Testis (tissue), 3 donors: Measurements from ENCODE around the gene CHTF18. TPM values are rescaled to one million over a fixed set of nuclear protein-coding genes. Genes with fewer than 3 reads are reported as not detected.

Source experiments
- DNase-seq: peaks from one replicate; pipeline ENCODE4 v3.0.0-alpha.2; 2019
- H3K27ac ChIP-seq, 2 donors: fragments of 200-600 bp; sonication (generic); one replicate each; pipeline ENCODE4 v1.5.1; 2019
- H3K27me3 ChIP-seq: fragments of 200-600 bp; sonication (generic); one replicate; pipeline ENCODE4 v1.5.1; 2019
- H3K36me3 ChIP-seq: fragments of 200-600 bp; sonication (generic); one replicate; pipeline ENCODE4 v1.5.1; 2017; ENCODE audit warnings: low read depth; ENCODE audit errors: missing control alignments
- H3K4me1 ChIP-seq: fragments of 200-600 bp; sonication (generic); one replicate; pipeline ENCODE4 v1.5.1; 2019
- H3K4me3 ChIP-seq, 2 donors: fragments of 200-600 bp; sonication (generic); one replicate each; pipeline ENCODE4 v1.5.1; 2017 to 2019
- H3K9me3 ChIP-seq: fragments of 200-600 bp; sonication (generic); one replicate; pipeline ENCODE4 v1.5.1; 2017
- CTCF ChIP-seq, 3 experiments: fragments of 450-650 bp in 2 of 3; fragments of 200-600 bp in 1 of 3; sonication (generic) in 1 of 3; IDR thresholded peaks; one replicate each; pipeline ENCODE4 v1.5.1; 2016 to 2019; ENCODE audit warnings: antibody characterized with exemption in 3 of 3, mild to moderate bottlenecking in 2 of 3, moderate library complexity in 1 of 3
- POLR2A ChIP-seq: fragments of 450-650 bp; IDR thresholded peaks from one replicate; pipeline ENCODE4 v1.6.1; 2017; ENCODE audit warnings: antibody characterized with exemption, mild to moderate bottlenecking, moderate library complexity
- WGBS, 2 donors: methylation state at CpG; one replicate each; pipeline ENCODE4 v1.1.5; 2018; 5-methylcytosine and 5-hydroxymethylcytosine counted together
- intact Hi-C: fragments of 100-400 bp; cut with DNase I; formaldehyde crosslinking; loops from one replicate; pipeline ENCODE4 v1.15.1; 2023; ENCODE audit warnings: low total_unique reads
- polyA plus RNA-seq: library from polyadenylated mRNA; stranded (reverse); fragments of 350-450 nt; fragmentation: Illumina TruSeq; extraction: RNeasy Lipid Tissue Mini Kit (QIAGEN cat#74804); gene quantifications from one replicate; pipeline ENCODE4 v1.2.3, GENCODE V29; 2014; ENCODE audit warnings: low read depth, low replicate concordance; ENCODE audit not compliant: insufficient read depth
- total RNA-seq, 2 donors: library from RNA; depleted of rRNA; stranded (reverse); fragments of >200 nt; gene quantifications; one replicate each; pipeline ENCODE4 v1.2.3, GENCODE V29; 2016

Gene CHTF18
- total and polyA plus RNA-seq, 3 donors from 2014 or later, result 32.5 to 95.0 (median 90.6) TPM

GRCh38 chr16:781346-782010, 6.9 kb upstream of the CHTF18 start:
- Histone ChIP-seq H3K4me1 (peaks cover 7% of the 10 kb centered on the region), H3K4me3 (no peak overlapping the region), H3K27me3 (no peaks in the 10 kb centered on the region), H3K36me3 (no peaks in the 10 kb centered on the region), H3K27ac (no peak overlapping the region), H3K9me3 (no peaks in the 10 kb centered on the region)
- DNase-seq, result no peak
- WGBS, 2 donors, result 40 to 63% methylated on average over 1 to 17 of the region's 19 CpGs
- intact Hi-C loops, result no loop called here
- no peak for TF ChIP-seq CTCF (IDR thresholded peaks at IDR 0.05)
- TF ChIP-seq POLR2A, result no peak

- 59 to 68% methylated on average over 5 to 6 of the region's 6 CpGs for WGBS, 2 donors
- TF ChIP-seq POLR2A, result no peak
- TF ChIP-seq CTCF (IDR thresholded peaks at IDR 0.05), result no peak
- no peak for DNase-seq
- H3K27ac ChIP-seq, result no peak overlapping the region
- no peaks in the 10 kb centered on the region for H3K27me3 ChIP-seq
- H3K36me3 ChIP-seq, result no peaks in the 10 kb centered on the region
- H3K4me3 ChIP-seq, result no peak overlapping the region
- peaks cover 11% of the 10 kb centered on the region for H3K4me1 ChIP-seq
- H3K9me3 ChIP-seq, result no peaks in the 10 kb centered on the region
- intact Hi-C loops, result no loop called here
Measured at GRCh38 chr16:782258-782657, 6.2 kb upstream of the CHTF18 start.

GRCh38 chr16:782766-783403, 5.5 kb upstream of the CHTF18 start:
- WGBS, 2 donors, result 68 to 76% methylated on average over 5 to 36 of the region's 36 CpGs
- intact Hi-C loops, result no loop called here
- no peak overlapping the region for H3K4me3 ChIP-seq
- no peak for DNase-seq
- H3K27ac ChIP-seq, result no peak overlapping the region
- no peaks in the 10 kb centered on the region for H3K27me3 ChIP-seq
- TF ChIP-seq CTCF (IDR thresholded peaks at IDR 0.05), result no peak
- no peak for TF ChIP-seq POLR2A
- no peaks in the 10 kb centered on the region for H3K9me3 ChIP-seq
- H3K36me3 ChIP-seq, result no peaks in the 10 kb centered on the region
- H3K4me1 ChIP-seq, result peaks cover 16% of the 10 kb centered on the region

- H3K36me3 ChIP-seq, result no peaks in the 10 kb centered on the region
- H3K27me3 ChIP-seq, result no peaks in the 10 kb centered on the region
- H3K4me1 ChIP-seq, result peaks cover 16% of the 10 kb centered on the region
- no peak for DNase-seq
- no peaks in the 10 kb centered on the region for H3K9me3 ChIP-seq
- H3K27ac ChIP-seq, result no peak overlapping the region
- no peak overlapping the region for H3K4me3 ChIP-seq
- WGBS, 2 donors, result 44% methylated on average over 16 of the region's 17 CpGs; no CpG with 5 or more reads in 1 of the 2 donors
- TF ChIP-seq POLR2A, result no peak
- TF ChIP-seq CTCF (IDR thresholded peaks at IDR 0.05), result no peak
- intact Hi-C loops, result no loop called here
Measured at GRCh38 chr16:783404-784161, 4.8 kb upstream of the CHTF18 start.
